Fibroblast of lung (primary cell): Measurements from ENCODE around the gene ANLN. TPM values are rescaled to one million over a fixed set of nuclear protein-coding genes. Genes with fewer than 3 reads are reported as not detected.

Source experiments
- DNase-seq, 2 donors: peaks; one replicate each; pipeline versions ENCODE4 v3.0.0 to v3.0.0-alpha.2; 2010; ENCODE audit warnings: low read depth in 2 of 2
- H2AFZ ChIP-seq: 2 replicates; pipeline ENCODE4 v1.5.1; 2012; ENCODE audit warnings: low read length, control low read depth, inconsistent platforms
- H3K27ac ChIP-seq: 2 replicates; pipeline ENCODE4 v1.5.1; 2011; ENCODE audit warnings: low read length, control low read depth; ENCODE audit not compliant: insufficient read depth
- H3K27me3 ChIP-seq: 2 replicates; pipeline ENCODE4 v1.5.1; 2011; ENCODE audit warnings: mild to moderate bottlenecking, low read length; ENCODE audit not compliant: control insufficient read depth, insufficient read depth
- H3K36me3 ChIP-seq: 2 replicates; pipeline ENCODE4 v1.5.1; 2011; ENCODE audit warnings: low read length; ENCODE audit not compliant: control insufficient read depth, insufficient read depth
- H3K4me1 ChIP-seq: 2 replicates; pipeline ENCODE4 v1.5.1; 2011; ENCODE audit warnings: low read length; ENCODE audit not compliant: control insufficient read depth, insufficient read depth; ENCODE audit errors: extremely low read depth
- H3K4me2 ChIP-seq: 2 replicates; pipeline ENCODE4 v1.5.1; 2011; ENCODE audit warnings: low read length, control low read depth; ENCODE audit not compliant: insufficient read depth; ENCODE audit errors: extremely low read depth
- H3K4me3 ChIP-seq, 4 experiments: fragments of 200-600 bp in 1 of 4; sonication (generic) in 1 of 4; replicated peaks in 1 of 4; 2 replicates each; pipeline ENCODE4 v1.5.1; 2011 to 2016; ENCODE audit warnings: low read length in 4 of 4, low read depth in 3 of 4, mild to moderate bottlenecking in 3 of 4, control low read depth in 2 of 4, inconsistent platforms in 1 of 4, mixed read lengths in 1 of 4; ENCODE audit not compliant: insufficient read depth in 1 of 4; ENCODE audit errors: control extremely low read depth in 1 of 4
- H3K79me2 ChIP-seq: 2 replicates; pipeline ENCODE4 v1.5.1; 2012; ENCODE audit warnings: mild to moderate bottlenecking, low read length, inconsistent platforms; ENCODE audit not compliant: control insufficient read depth, insufficient read depth
- H3K9ac ChIP-seq: 2 replicates; pipeline ENCODE4 v1.5.1; 2011; ENCODE audit warnings: mild to moderate bottlenecking, low read length, control low read depth; ENCODE audit not compliant: insufficient read depth
- H3K9me3 ChIP-seq: 2 replicates; pipeline ENCODE4 v1.5.1; 2012; ENCODE audit warnings: low read depth, low read length; ENCODE audit not compliant: control insufficient read depth, insufficient read depth
- H4K20me1 ChIP-seq: 2 replicates; pipeline ENCODE4 v1.5.1; 2011; ENCODE audit warnings: low read length; ENCODE audit not compliant: control insufficient read depth, insufficient read depth; ENCODE audit errors: extremely low read depth
- CTCF ChIP-seq, 2 donors: IDR thresholded peaks in 1 of 2; conservative IDR thresholded peaks in 1 of 2; 1 replicate in 1 of 2; 2 replicates in 1 of 2; pipeline ENCODE4 v1.5.1; 2011 to 2012; ENCODE audit warnings: low read length in 2 of 2, control low read depth in 1 of 2, inconsistent platforms in 1 of 2, low read depth in 1 of 2, mild to moderate bottlenecking in 1 of 2
- EZH2 ChIP-seq: IDR thresholded peaks from 2 replicates; pipeline ENCODE4 v1.5.1; 2012; ENCODE audit warnings: low read length, control low read depth, mild to moderate bottlenecking; ENCODE audit errors: missing control alignments
- polyA plus RNA-seq, 2 donors: library from polyadenylated mRNA; depleted of rRNA in 1 of 2; stranded (reverse) in 1 of 2; unstranded in 1 of 2; fragments of >200 nt; gene quantifications; 2 replicates each; pipeline ENCODE4 v1.2.1, GENCODE V29; 2011 to 2012; ENCODE audit warnings: missing spikeins in 1 of 2
- total RNA-seq: library from RNA; depleted of rRNA; stranded (reverse); fragments of >200 nt; gene quantifications from 2 replicates; pipeline ENCODE4 v1.2.1, GENCODE V29; 2014

Gene ANLN
- total and polyA plus RNA-seq, 2 donors (not counting 1 experiment from before 2014, with no cell fraction given) = 21.5 to 25.3 TPM

- H3K27ac ChIP-seq = no peak overlapping the region
- H3K9me3 ChIP-seq = no peaks in the 10 kb centered on the region
- no peak overlapping the region for H3K4me3 ChIP-seq
- H3K4me1 ChIP-seq = no peaks in the 10 kb centered on the region
- H4K20me1 ChIP-seq = no peaks in the 10 kb centered on the region
- H3K79me2 ChIP-seq = no peaks in the 10 kb centered on the region
- H3K27me3 ChIP-seq = no peaks in the 10 kb centered on the region
- H3K4me2 ChIP-seq = no peak overlapping the region
- H2AFZ ChIP-seq = no peak overlapping the region
- H3K36me3 ChIP-seq = peaks cover 3% of the 10 kb centered on the region
- no peak overlapping the region for H3K9ac ChIP-seq
- TF ChIP-seq CTCF (conservative IDR thresholded peaks at IDR 0.05 in 1 of 2, IDR thresholded peaks at IDR 0.05 in 1 of 2; ENCODE audit: low read depth in 1 of 2, low read length in 2 of 2) (no peak), EZH2 (no peak)
- DNase-seq = peak; percentile 39 to 51
These were observed 59.2 kb downstream of the ANLN start for GRCh38 chr7:36448781-36449379.

- H3K27ac ChIP-seq = no peak overlapping the region
- no peaks in the 10 kb centered on the region for H3K79me2 ChIP-seq
- TF ChIP-seq EZH2 = no peak
- no peak for TF ChIP-seq CTCF (conservative IDR thresholded peaks at IDR 0.05 in 1 of 2, IDR thresholded peaks at IDR 0.05 in 1 of 2; ENCODE audit: low read depth in 1 of 2, low read length in 2 of 2)
- H3K4me2 ChIP-seq = no peak overlapping the region
- H2AFZ ChIP-seq = no peak overlapping the region
- no peaks in the 10 kb centered on the region for H3K4me1 ChIP-seq
- H3K9me3 ChIP-seq = no peaks in the 10 kb centered on the region
- H3K36me3 ChIP-seq = peaks cover 3% of the 10 kb centered on the region
- DNase-seq = no peak
- no peak overlapping the region for H3K4me3 ChIP-seq
- H4K20me1 ChIP-seq = no peaks in the 10 kb centered on the region
- H3K9ac ChIP-seq = no peak overlapping the region
- no peaks in the 10 kb centered on the region for H3K27me3 ChIP-seq
These were observed 60.0 kb downstream of the ANLN start for GRCh38 chr7:36449685-36450084.

- H3K4me1 ChIP-seq = no peaks in the 10 kb centered on the region
- DNase-seq = no peak
- no peak overlapping the region for H3K9ac ChIP-seq
- H3K36me3 ChIP-seq = no peaks in the 10 kb centered on the region
- H3K4me3 ChIP-seq = no peak overlapping the region
- H3K27me3 ChIP-seq = no peaks in the 10 kb centered on the region
- no peaks in the 10 kb centered on the region for H3K79me2 ChIP-seq
- H3K4me2 ChIP-seq = no peak overlapping the region
- H2AFZ ChIP-seq = no peak overlapping the region
- H4K20me1 ChIP-seq = no peaks in the 10 kb centered on the region
- TF ChIP-seq EZH2 = no peak
- no peak for TF ChIP-seq CTCF (conservative IDR thresholded peaks at IDR 0.05 in 1 of 2, IDR thresholded peaks at IDR 0.05 in 1 of 2; ENCODE audit: low read depth in 1 of 2, low read length in 2 of 2)
- H3K27ac ChIP-seq = no peak overlapping the region
- no peaks in the 10 kb centered on the region for H3K9me3 ChIP-seq
These were observed 64.1 kb downstream of the ANLN start for GRCh38 chr7:36453769-36454168.
